Cerebellar nuclear complex (tissue), 1 donor: ENCODE measurements around the gene DNHD1.

Experiments used
- DNase-seq, 2 experiments: peaks; one replicate each; lab custom pipeline; 2025; lab: John Stamatoyannopoulos, UW

Gene DNHD1

DNA sequence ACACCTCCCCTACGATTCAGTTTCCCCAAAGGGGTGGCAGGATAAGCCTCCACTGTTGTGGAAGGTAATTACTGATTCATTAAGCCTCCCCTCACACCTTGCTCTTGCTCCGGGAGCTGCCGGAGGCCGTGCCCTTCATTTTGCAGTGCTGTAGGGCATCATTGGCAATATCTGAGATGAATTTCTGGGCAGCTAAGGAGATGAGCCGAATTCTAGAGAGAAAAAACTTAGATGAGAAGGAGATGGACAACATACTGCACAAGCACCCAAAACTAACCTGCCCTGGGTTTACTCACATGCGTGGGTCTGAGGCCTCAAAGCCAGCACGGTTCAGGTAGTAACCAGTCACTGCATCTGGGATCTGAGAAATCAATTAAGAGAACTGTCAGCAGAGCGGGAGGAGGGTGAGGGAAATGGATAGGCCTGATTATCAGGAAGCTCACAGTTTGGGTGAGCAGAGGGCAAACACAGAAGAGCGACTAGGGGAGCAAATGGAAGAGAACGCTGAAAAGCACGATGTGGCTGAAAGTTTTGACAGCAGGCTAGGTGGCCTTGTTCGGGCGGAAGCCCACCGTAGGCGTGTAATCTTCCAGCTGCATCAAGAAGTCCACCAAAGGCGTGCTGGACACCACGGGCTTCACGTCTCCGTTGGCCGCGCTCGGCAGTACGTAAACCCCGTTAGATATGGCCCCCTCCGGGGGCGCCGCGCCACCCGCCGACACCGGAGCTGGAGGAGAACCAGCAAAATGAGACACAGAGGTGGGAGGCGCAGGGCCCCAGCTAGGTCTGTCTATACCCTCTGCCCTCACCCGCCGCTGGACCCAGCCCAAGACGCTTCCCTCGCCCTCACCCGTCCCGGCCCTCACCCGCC, 114.2 kb downstream of the DNHD1 start:
- DNase-seq: no peak

DNA sequence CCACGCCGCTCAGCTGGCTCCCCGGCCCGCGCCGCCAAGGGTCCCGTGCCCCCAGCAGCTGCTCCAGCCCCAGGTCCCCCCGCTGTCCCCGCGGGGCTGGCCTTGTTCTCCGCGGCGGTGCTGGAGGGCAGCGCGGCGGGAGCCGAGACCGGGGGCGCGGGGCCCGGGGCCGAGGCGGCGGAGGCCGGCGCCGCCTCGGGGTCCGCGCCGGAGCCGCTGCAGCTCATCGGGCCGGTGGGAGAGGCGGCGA, 114.8 kb downstream of the DNHD1 start:
- no peak for DNase-seq

DNA sequence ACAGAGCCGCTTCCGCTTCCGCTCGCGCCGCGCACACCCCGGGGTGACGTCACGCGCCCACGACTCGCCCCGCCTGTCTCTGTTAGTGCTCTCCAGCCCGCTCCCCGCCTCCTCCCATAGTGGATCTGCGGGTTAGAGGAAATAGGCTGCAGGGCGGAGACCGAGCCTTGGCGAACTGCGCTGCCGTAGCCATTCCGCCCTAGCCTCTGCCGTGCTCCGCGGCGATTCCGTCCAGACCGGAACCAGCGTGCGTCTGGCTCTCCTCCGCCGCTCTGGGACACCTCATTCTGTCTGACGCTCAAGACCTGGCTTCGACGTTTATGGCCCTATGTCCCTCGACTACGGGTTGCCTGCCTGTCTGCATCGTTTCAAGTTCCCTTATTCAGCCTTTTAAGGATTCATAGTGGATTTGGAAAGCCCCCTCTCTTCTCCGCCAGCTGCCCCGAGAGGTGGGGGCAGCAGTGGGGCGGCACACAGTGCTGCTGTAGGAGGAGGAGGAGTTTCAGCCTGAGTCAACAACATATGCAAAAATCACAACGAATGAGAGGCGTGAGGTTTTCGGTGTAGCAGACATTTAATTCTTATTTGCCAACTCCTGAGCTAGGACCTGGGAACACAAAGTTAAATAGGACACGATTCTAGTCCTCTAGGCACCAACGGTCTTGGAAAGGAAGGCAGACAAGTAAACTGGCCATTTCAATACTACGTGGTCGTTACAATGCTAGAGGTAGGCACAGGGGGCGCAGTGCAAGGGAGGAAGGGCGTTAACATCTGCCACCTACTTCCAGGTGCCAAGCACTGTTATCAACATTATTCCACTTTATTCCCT, 115.3 kb downstream of the DNHD1 start, which contains the start of gene TAF10:
TSS of gene TAF10 (minus strand) at position 4 of the 829 bp plus-strand sequence. CDS start 27 bp downstream, outside the sequence.
- DNase-seq: peak; percentile 61 to 75

DNA sequence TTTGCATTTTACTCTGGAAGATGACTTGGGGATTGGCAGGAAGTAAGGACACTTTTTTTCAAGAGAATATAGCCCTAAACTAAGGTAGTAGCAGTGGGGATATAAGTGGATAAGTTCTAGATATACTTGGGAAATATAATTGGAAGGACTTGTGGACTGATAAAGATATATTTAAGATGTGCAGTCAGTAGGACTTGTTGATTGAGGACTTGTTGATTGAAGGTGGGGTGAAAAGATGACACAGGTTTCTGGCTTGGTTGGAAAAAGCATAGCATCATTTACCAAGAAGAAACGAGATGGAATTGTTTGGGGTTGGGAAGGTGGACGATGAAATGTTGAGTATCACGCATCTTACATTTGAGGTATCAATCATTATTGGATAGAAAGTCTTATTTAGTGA, 116.4 kb downstream of the DNHD1 start:
- DNase-seq: no peak

DNA sequence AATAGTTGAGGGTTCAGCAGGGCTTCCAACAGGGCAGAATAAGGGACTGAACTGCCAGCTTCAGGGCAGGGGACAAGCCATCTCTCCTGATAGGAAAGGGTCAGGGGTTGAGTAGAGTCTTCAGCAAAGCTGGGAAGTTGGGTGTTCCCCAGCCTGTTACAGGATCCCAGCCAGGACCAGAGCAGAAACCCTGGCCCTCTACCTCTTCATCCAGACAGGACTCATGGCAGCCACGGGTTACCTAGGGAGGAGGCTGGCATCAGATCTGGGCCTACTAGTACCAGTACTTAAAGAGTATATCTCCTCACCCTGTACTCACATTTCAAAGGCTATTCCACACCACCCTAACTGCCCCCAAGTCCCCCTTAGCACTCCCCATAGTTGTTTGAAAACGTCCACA, 117.4 kb downstream of the DNHD1 start:
- no peak for DNase-seq

DNA sequence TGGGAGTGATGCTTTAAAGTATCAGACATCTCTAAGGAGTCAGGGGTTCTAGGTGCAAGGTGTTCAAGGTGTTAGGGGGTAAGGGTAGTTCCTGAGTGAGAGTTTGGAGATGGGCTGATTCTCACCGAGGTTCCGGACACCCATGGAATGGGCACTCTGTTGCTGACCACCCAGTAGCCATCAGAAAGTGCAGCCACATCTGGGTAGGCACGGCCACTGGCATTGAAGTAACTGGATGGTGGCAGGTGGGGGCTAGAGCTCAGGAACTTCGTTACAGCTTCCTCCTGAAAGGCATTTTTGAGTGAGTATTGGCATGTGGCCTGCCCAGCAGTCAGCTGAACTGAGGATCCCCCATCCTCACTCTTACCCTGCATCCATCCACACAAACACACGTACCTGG, 118.0 kb downstream of the DNHD1 start:
- DNase-seq: no peak

DNA sequence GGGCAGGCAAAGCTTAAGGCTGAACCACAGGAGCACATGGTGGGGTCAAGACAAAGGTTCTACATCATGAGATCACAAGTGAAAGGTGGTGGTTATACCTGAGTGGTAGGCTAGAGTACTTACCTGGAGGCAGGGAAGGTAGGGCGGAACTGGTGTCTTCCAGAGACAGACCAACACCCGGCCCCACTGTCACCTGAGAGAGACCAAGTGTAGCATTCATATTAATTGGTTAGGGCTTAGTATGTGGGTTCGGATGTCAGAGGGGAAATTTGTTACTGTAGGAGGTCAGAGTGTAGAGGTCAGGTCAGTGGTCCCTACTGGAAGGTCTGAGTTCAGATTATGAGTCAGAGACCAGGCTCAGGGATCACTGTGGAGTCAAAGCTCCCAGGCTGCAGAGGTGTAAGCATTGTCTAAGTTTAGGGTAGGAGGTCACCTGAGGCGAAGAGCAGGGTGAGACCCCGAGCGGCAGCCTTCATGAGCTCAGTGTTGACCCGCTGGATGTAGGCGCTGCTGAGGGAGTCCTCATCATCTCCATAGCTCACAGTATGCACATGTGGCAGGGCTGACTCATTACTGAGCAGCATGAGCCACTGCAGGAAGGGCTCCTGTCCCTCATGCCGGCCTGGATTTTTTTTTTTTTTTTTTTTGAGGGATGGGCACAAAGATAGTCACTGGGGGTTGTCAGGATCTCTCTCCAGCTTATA, 119.0 kb downstream of the DNHD1 start:
- no peak for DNase-seq

DNA sequence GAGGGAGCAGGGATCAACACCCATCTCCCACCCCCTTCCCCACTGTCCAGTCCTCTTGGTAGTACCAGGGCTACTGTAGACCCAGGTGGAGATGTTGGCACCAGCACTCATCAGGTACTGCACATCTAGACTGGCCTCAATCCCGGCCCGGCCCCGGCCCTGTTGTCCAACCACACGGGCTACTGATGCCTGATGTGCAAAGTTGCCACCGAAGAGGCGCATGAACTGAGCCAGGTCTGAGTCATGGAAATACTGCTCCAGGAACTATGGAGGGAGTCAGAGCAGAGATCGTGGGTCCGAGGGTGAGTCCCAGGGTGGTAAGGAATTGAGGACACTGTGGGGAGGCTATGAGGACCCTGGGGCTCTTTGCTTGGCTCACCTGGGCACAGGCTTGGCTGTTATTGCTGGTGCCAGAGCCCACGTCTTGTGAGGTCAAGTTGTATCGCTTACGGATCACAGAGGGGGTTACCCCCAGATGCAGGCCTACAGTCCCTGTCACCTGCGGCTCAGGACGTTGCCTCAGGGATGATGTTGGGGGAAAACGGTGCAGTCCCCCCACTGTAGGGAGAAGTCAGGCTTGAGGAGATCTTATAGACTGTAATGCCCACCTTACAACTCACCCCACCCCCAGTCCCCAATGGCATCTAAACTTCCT, 119.6 kb downstream of the DNHD1 start:
- no peak for DNase-seq

DNA sequence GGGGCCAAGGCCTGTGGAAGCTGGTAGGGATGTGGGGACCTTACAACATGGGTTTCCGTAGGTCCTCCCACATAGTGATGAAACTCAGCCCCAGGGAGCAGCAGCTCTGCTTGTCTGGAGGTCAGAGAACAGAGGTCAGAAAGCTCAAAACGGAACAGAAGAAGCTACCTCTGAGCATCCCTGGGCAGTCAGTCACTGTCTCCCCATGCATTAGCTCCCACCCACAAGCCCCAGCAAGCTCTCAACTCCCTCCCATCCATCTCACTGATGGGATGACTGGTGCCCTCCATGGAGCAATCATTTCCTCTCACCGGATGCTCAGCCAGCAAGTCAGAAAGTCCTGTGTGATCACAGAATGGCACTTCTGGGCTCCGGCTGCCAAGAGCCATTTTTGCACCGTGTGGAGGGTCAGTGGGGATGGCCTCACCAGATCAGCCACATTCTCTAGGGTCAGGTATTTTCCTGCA, 120.3 kb downstream of the DNHD1 start:
- DNase-seq: no peak

DNA sequence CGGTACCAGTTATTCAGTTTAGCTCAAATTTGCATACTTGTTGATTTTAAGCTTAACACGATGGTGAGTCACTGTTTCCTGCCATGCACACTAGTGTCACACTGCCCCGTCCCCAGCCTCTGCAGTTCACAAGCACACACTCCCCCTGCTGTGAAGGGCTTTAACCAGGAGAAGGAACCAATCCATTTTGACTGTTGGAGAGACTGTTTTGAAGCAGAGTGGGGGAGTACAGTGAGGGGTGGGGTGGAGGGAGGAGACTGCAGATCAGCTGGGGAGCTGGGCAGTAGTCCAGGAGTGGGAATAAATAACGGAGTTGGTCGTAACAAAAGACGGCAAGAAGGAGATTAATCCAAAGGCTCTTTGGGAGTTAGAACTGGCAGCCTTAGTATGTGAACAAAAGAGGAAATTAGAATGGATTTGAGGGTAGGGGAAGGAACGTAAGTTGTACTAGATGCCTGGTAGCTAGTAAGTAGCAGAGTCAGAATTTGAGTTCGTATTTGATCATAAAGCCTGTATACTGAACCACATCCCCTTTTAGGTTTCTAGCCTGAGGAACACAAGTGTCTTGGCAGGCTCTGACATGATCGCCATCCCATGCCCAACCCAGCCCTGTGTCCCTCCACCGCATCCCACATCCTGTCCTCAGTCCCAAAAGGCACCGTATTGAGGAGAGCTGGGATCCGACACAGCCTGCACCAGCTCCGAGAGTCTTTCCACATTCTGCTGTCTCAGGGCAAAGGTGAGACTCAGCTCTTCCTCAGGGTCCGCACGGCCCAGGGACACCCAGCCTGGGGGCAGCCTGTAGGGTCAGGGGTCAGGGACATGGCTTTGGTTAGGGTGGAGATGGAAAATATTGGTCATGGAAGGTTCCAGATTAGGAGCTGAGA, 121.3 kb downstream of the DNHD1 start:
- DNase-seq: no peak

DNA sequence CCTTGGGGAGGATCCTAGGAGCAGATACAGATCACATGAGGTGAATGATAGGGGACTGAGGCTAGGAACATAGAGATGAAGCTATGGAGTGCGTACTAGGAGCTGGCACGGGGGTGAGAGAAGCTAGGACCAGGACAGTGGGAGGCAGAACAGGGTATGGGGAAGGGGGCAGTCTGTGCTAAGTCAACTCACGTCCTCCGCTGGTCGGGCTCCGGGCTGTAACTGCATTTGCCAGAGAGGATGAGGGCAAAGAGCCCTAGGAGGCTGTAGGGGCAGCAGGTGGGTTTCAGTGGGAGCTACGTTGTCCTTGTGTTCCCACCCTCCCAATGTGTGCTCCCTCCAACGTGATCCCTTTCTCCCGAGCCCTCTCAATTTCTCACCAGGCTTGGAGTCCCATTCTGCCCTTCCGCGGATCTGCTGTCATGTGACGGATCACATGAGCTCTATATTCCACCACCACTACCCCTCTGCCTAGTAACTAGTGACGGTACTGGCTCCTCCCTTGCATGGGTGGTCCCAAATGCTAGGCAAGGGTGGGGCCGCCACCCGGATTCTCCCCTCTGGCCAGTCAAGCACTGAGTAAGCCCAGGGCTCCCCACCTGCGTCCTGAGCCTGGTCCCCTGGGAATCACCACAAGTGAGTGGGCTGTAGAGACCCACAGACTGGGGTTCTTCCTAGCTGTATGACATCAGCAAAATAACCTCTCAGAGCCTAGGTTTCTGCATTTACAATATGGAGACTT, 122.1 kb downstream of the DNHD1 start, which contains the start of gene TPP1:
TSS of gene TPP1 (minus strand) at position 419 of the 742 bp plus-strand sequence. CDS start at position 397, 22 bp downstream.
- DNase-seq: peak; percentile 93 to 95

DNA sequence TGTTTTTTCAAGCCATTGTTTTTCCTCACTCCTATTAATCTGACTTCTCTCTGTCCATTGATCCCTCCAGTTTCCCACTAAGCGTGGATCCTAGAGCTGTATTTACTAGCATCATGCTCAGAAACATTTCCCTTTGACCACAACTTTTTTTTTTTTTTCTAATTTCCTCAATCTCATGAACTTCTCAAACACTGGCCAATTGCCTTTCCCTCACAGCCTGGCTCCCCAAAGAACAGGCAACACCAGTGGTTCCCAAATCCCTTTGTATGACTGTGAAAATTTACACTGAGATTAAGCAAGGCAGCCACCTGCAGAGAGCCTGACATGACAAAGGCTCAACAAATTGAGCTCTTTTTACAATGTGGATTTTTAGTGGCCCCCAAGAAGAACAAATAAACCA, 123.6 kb downstream of the DNHD1 start:
- DNase-seq: no peak
